Glomerular endothelial cell (primary cell): ENCODE data around the gene KCNJ10. TPM values are rescaled to one million over a fixed set of nuclear protein-coding genes. Genes with fewer than 3 reads are reported as not detected.

Experiments used
- DNase-seq: peaks from one replicate; pipeline ENCODE4 v3.0.0-alpha.2; 2011; ENCODE audit warnings: low read depth, low spot score; ENCODE audit errors: extremely low read depth
- total RNA-seq: library from RNA; depleted of rRNA; stranded (reverse); fragments of >200 nt; gene quantifications from 2 replicates; pipeline ENCODE4 v1.2.3, GENCODE V29; 2015

Gene KCNJ10
- total RNA-seq, 1 donor from 2014 or later = not detected

DNA sequence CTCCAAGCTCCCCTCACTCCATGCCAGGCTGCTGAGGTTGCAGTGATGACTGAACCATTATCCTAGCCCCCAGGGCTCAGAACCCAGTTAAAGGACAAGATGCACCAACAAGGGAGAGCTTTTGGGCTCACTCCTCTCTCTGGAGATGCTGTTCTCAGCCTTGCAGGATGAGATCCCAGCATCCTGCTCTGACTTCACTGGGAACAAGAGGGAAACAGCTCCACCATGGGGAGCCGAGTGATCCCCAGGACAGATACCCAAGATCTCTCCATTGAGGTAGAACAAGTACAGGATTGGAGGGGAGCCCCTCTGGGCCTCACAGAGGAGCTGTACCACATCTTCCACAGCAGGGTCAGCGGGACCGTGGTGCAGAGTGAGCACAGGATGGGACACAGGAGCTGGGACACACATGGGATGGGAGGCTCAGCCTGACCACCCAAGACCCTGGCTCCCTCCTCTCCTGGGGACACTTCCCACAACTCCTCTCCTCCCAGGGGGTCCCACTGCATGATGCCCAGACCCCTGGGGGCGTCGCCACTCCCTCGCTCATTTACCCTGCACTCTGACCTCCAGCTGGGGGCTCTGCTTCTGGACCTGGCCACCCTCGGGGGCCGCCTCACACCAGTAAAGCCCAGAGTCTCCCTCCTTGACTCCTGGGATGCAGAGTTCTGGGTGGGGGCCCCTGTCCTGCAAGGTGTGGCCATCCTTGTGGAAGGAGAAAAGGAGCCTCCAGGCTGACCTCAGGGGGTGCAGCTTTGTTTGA is 97.3 kb downstream of the KCNJ10 start:
- DNase-seq = no peak

- DNase-seq = no peak
These were observed 99.0 kb downstream of the KCNJ10 start for GRCh38 chr1:159970932-159971342.

DNA sequence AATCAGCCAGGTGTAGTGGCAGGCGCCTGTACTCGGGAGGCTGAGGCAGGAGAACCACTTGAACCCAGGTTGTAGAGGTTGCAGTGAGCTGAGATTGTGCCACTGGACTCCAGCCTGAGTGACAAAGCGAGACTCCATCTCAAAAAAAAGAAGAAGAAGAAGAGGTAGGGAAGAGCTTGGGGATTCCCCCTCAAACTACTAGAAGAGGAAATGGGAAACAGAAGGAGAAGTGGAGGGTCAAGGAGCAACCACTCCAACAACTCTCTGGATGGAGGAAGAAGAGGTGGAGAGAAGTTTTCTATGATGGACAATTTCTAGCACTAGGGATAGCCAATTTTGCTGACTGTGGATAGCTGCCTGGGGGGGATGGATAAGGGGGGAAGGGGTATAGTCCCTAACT is 101.1 kb downstream of the KCNJ10 start:
- no peak for DNase-seq

GRCh38 chr1:159965263-159965662 is 104.7 kb downstream of the KCNJ10 start:
- no peak for DNase-seq

- no peak for DNase-seq
These were observed 105.8 kb downstream of the KCNJ10 start for GRCh38 chr1:159964144-159964543.

GRCh38 chr1:159962176-159962575 is 107.8 kb downstream of the KCNJ10 start:
- DNase-seq = no peak

DNA sequence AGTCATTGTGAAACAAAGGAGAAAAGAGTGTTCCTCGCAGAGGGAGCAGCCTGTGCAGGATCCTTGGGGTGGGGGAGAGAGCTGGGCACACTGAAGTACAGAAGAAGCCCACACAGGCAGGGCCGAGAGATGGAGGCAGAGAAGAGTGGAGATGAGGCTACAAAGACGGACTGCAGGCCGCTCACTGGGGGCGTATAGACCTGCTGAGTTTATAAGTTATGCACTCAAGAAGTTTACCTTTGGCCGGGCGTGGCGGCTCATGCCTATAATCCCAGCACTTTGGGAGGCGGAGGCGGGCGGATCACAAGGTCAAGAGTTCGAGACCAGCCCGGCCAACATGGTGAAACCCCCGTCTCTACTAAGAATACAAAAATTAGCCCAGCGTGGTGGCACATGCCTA is 108.3 kb downstream of the KCNJ10 start:
- no peak for DNase-seq

DNA sequence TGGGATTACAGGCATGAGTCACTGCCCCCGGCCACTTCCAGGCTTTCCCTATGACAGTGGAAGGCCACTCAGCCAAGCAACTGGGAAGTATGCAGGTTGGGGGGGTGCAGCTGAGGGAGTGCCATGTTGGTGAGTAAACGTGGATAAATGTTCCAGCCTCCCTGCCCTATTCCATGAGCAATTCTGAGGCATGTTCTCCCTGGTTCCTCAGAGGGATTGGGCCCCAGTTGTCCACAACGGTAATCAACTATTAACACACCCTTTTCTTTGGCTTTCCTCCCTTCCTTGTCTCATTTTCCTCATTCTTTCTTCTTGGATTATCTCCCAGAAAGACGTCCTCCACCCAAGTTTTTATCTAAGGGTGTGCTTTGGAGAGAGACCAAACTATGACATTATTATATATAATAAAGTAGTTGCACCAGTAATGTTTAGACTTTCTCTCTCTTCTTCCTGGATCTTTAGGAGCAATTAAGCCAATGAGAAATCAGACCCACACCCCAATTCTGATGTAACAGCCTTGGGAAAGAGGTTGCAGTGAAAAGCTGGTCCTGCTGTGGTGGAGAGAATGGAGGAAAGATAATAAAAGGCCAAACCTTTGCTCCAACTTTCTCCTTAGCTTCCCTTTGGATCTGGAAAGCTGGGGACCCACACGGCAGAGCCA is 109.1 kb downstream of the KCNJ10 start:
- no peak for DNase-seq

- no peak for DNase-seq
These were observed 110.5 kb downstream of the KCNJ10 start for GRCh38 chr1:159959451-159959850.

DNA sequence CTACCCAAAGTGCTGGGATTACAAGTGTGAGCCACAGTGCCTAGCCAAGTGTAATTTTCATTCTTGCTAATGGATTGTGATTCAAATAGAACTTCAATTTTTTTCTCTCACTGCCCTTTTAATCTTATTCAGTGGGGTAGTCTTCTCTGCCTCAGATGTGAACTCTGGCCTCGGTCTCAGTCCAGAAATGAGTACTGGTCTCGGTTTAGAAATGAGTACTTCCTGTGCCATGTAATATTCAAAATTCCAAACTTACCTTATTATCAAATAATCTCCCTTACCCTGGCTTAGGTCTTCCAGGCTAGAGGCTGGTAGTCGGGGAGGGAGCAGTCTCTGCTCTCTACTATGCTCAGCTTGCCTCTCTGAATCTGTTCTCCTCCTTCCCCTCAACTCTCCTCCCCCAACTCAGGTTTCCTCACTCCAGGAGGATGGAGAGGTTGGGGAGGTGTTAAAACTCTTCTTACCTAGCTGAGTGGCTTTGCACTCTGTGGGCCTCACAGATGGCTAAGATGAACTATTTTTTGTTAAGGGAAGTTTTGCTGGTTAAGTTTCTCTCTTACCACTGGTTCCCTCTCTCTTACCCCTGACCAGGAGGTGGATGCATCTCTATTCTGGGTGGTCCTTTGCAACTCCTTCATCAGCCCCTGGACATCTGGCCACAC is 111.1 kb downstream of the KCNJ10 start:
- DNase-seq = no peak

DNA sequence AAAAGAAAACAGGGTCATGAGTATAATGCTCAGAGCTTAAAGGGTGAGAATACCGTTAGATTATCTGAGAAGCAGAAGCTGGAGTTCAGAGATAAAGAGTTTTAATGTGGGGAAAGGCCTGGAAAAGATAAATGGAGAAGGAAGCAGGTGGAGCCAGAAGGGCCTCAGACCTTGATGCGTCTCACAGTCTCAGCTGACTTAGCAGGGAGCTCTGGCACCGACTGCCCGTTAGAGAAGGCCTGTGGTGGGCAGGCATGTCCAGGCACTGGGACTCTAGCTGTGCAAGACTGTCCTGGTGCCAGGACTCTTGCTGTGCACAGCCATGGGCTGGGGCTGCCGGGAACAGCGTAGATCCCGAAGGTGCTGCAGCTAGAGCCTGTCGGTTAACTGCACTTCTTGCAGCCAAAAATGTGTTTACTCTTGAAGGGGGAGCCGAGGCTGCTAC is 112.1 kb downstream of the KCNJ10 start:
- DNase-seq = no peak

GRCh38 chr1:159955456-159955855 is 114.5 kb downstream of the KCNJ10 start:
- no peak for DNase-seq

DNA sequence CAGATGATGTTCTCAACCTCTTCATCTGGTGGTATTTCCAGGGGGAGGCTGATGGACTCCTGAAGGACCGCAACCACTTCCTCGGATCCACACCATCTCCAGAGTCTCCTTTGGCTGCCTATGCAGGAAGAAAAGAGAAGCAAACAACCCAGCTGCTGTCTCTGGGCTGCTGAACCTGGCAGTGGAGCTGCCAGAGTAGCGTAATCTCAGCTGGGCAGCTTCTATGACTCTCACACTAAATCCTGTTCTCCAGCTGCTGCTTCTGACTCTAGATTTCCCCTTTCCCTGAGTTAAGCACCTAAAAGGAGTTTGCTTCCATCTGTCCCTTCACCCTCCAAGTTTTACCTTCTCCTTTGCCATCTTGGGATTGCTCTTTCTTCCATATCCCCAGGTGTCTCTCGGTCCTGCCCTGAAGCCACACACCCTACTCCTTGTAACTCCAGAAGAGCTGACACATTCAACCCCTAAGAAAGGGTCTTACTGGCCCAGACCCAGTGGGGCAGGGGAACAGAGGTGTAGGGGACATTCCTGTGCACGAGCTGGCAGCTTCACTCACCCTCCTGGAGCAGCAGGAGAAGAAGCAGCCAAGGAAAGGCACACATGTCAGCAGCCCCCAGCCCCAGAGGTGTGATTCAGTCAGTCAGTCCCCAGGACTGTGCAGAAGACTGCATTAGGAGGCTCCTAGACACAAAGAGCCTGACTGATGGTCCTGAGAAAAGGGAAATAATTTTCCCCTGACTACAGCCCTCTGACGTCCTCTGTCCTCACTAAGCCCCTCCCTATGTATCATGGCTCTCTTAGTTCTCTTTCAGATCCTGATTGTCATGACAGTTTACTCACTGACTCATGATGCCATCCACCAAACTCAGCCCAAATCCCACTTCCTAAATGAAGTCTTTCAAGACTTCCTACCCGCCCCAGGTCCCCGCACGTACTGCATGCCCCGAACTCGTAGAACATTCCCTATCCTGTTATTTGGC is 116.1 kb downstream of the KCNJ10 start, which contains the start of gene SLAMF9:
Gene SLAMF9 (minus strand): TSS at position 702 of the 980 bp plus-strand sequence. CDS start 100 bp downstream, at position 602.
- no peak for DNase-seq

DNA sequence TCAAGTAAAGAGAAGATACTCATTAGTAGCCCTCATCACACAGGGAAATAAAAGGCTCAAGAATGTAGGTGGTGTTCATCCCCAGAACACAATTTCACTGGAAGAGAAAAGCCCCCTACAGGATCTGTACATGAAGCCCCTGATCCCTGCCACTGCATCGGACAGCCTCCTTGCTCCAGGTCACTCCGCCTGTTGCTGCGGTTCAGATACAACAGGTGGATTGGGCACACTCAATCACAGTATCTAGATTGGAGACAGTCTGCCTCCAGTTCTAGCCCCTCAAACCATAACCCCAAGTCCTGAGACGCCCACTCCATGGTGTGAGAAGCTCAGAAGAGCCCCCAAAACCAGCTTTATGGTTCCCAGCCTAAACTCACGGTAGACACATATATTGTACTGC is 117.0 kb downstream of the KCNJ10 start:
- no peak for DNase-seq

GRCh38 chr1:159951551-159951950 is 118.4 kb downstream of the KCNJ10 start:
- DNase-seq = no peak

DNA sequence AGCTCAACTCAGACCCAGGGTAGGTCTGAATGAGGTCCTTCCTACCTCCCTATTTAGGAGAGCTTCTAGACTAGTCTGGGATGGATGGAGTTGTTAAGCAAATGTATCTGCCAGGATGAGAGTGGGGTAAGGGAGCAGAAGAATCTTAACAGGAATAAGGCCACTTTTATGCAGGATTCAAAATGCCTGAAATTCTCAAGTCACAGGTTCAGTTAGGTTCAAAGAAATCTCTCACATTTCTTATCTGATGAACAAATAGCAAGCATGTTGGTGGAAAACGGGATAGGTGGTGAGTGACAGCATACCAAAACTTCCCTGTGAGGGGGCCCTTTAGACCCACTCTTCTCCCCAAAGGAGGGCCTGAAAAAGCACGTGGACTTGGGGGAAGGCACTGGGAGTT is 118.9 kb downstream of the KCNJ10 start:
- DNase-seq = no peak

DNA sequence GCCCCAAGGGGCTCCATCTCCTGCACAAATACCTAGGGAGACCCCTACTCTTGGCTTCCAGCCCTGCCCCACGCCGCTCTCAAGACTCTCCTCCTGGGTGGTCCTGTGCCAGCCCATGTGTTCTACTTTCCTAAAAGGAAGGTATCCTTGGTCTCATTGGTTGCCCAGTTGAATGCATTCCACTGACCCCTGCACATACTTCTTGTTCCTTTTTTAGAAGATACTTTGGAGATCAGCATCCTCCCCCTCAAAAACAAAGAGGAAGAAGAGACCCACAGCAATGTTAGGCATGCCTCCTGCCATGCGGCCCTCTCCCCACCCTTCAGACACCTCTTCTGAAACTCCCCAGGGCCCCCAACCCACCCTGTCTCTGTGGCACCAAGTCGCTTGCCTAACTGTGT is 120.0 kb downstream of the KCNJ10 start:
- no peak for DNase-seq

DNA sequence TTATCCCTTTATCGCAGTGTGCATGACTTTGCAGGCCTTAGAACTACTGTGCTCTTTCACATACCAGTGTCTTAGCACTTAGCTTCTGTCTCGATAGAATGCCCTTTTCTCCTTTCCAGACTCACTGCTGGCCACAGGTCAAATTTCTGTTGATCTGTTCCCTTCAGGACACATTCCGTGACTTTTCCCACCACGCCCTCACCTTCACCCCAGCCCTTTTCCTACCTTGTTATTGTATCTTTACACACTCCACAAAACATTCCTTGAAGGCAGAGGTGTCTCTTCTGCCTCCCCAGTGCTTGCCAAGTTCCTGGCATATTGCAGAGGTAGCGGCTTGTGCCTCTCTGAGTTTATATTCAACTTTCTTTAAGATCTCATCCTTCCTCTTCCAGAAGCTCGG is 120.8 kb downstream of the KCNJ10 start:
- DNase-seq = no peak
